ENCODE results near the gene SLC39A2.
"Not testable (repeated sequence)": the region's sequence is repeated elsewhere in the genome, so short reads cannot be mapped to it uniquely, and the experiment has no call there.

The SLC39A2 gene

DNA sequence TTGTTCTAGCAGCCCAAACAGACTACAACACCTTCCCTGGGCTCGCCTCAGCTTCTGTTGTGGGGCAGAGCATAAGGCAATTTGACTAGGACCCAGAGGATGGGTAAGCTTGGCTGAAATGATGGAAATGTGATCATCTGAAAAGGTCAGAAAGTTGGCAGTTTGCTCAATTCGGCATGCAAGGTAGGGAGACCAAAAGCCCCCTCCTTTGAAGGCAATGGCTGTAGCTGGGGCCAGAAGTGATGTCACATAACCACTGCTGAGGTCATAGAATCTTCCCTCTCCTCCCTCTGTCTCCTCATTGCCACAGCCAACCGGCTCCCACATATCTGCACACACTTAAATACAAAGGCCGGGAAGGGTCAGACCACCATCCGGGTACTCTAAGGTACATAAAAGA lies 30.8 kb downstream of the SLC39A2 start, which contains the start of gene TPPP2:
TPPP2 (plus strand) TSS at position 301 of the 400 bp plus-strand sequence. CDS start 365 bp downstream, outside the sequence.
- no peak within 1 kb of the TSS for H3K27ac Mint-ChIP-seq
- H3K4me1 Mint-ChIP-seq, result no peaks in the 10 kb centered on the region
- no peaks in the 10 kb centered on the region for H3K9me3 Mint-ChIP-seq
- ATAC-seq, result no peak
- H3K27me3 Mint-ChIP-seq, result peaks cover 24% of the 10 kb centered on the region
- H3K36me3 Mint-ChIP-seq, result no peaks in the 10 kb centered on the region
- no peak within 1 kb of the TSS for H3K4me3 Mint-ChIP-seq

- Mint-ChIP-seq H3K9me3 (no peaks in the 10 kb centered on the region), H3K4me3 (no peak overlapping the region), H3K27me3 (peaks cover 24% of the 10 kb centered on the region), H3K36me3 (no peaks in the 10 kb centered on the region), H3K27ac (no peak overlapping the region), H3K4me1 (no peaks in the 10 kb centered on the region)
- no peak for ATAC-seq
These were observed 31.4 kb downstream of the SLC39A2 start for GRCh38 chr14:21030531-21030930.

DNA sequence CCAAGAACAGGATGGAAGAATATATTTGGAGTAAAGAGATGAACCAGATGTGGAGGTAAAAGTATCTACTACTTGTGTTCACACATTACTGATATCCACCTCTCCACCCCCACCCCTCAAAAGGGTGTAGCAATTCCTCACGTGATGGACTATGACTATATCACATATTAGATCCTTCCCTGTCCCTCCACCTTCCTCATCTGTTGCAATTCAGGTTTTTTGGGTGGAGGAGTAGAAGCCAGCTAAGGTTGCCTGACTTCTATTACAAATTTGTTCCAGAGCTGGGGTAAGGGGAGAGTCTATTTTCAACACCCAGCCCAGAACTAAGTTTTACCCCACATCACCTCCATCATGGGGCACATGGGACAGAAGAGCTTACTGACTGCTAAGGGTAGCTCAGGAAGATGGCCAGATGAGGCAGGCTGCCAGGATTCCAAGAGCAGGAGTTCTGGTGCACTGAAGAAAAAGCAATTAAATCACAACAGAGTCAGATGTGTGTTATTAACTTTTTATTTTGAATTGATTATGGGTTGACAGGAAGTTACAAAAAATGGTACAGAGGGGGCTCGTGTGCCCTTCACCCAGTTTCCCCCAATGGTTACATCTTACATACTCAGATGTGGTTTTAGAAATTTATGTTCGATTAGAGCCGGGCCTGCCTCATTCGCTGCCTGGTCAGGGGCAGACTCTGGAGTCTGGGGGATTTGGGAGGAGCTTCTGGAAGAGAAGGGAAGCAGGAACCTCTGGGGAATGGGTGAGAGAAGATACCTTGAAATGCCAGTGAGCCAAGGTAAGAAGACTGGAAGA lies 33.4 kb downstream of the SLC39A2 start:
- H3K27me3 Mint-ChIP-seq, result peaks cover 36% of the 10 kb centered on the region
- H3K36me3 Mint-ChIP-seq, result no peaks in the 10 kb centered on the region
- no peaks in the 10 kb centered on the region for H3K4me1 Mint-ChIP-seq
- no peak for ATAC-seq
- no peaks in the 10 kb centered on the region for H3K9me3 Mint-ChIP-seq
- H3K27ac Mint-ChIP-seq, result no peak overlapping the region
- no peak overlapping the region for H3K4me3 Mint-ChIP-seq

DNA sequence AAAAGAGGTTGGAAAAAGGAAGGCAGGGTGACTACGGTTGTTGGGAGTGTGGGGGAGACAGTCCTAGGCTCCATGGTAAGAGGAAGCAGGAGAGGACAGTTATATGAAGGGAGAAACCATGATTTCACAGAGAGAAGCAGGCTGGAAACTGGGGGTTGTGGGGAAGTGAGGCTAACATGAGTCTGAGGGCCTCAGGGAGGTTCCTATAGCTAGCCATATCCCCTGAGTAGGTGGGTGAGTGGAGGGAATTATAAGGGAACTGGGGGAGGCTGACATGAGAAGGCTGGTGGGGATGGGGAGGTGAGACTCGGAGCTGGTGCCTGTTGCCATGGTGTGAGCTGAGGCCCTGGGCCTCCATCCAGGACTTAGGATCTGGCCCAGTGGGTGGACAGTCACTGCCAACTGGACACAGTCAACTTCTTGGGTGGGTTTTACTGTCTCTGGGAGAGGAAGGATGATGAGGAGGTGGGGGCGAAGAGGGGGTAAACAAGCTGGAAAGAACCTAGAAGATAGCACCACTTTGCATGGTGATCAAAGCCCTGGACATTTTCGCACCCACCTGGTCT lies 34.1 kb downstream of the SLC39A2 start:
- H3K9me3 Mint-ChIP-seq, result no peaks in the 10 kb centered on the region
- H3K27ac Mint-ChIP-seq, result no peak overlapping the region
- H3K4me3 Mint-ChIP-seq, result no peak overlapping the region
- ATAC-seq, result no peak
- H3K27me3 Mint-ChIP-seq, result peaks cover 36% of the 10 kb centered on the region
- no peaks in the 10 kb centered on the region for H3K4me1 Mint-ChIP-seq
- no peaks in the 10 kb centered on the region for H3K36me3 Mint-ChIP-seq

DNA sequence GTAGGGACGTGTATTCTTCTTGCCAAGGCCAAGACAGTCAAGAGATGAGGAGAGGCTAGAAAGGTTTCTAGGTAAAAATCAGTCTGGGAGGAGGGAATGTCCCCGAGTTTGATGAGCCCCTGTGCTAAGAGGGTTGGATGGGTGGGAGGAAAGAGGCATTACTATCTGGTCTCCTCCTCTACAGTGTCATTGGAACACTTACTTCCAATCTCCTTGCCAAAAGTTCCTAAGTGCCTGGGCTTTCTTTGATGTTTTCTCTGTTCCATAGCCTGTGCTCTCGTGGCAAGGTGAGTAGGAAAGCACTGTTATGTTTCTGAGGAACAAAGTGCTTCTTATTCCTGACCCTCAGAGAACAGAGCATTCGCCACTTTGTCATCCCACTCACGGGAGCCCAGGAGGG lies 35.6 kb downstream of the SLC39A2 start, which contains the start of gene RNASE13:
RNASE13 (minus strand) TSS at position 101 of the 400 bp plus-strand sequence. CDS start 519 bp downstream, outside the sequence.
- H3K27ac Mint-ChIP-seq, result peak within 1 kb of the TSS; percentile 18
- H3K36me3 Mint-ChIP-seq, result no peaks in the 10 kb centered on the region
- no peaks in the 10 kb centered on the region for H3K4me1 Mint-ChIP-seq
- no peak for ATAC-seq
- no peaks in the 10 kb centered on the region for H3K9me3 Mint-ChIP-seq
- peaks cover 36% of the 10 kb centered on the region for H3K27me3 Mint-ChIP-seq
- no peak within 1 kb of the TSS for H3K4me3 Mint-ChIP-seq

- H3K4me3 Mint-ChIP-seq, result no peak overlapping the region
- ATAC-seq, result no peak
- H3K27ac Mint-ChIP-seq, result no peak overlapping the region
- no peaks in the 10 kb centered on the region for H3K4me1 Mint-ChIP-seq
- H3K9me3 Mint-ChIP-seq, result no peaks in the 10 kb centered on the region
- H3K27me3 Mint-ChIP-seq, result peaks cover 32% of the 10 kb centered on the region
- no peaks in the 10 kb centered on the region for H3K36me3 Mint-ChIP-seq
These were observed 37.7 kb downstream of the SLC39A2 start for GRCh38 chr14:21036751-21037150.

- H3K4me1 Mint-ChIP-seq, result no peaks in the 10 kb centered on the region
- no peak overlapping the region for H3K4me3 Mint-ChIP-seq
These were observed 38.1 kb downstream of the SLC39A2 start for GRCh38 chr14:21037156-21037555.

GRCh38 chr14:21038441-21039422 lies 39.6 kb downstream of the SLC39A2 start:
- H3K4me1 Mint-ChIP-seq, result no peaks in the 10 kb centered on the region
- no peaks in the 10 kb centered on the region for H3K9me3 Mint-ChIP-seq
- H3K36me3 Mint-ChIP-seq, result no peaks in the 10 kb centered on the region
- H3K4me3 Mint-ChIP-seq, result no peak overlapping the region
- no peak for ATAC-seq
- H3K27me3 Mint-ChIP-seq, result peaks cover 32% of the 10 kb centered on the region
- H3K27ac Mint-ChIP-seq, result no peak overlapping the region

More at GRCh38 chr14:21037156-21037555, 38.1 kb downstream of the SLC39A2 start:
- Mint-ChIP-seq H3K27me3 (peaks cover 31% of the 10 kb centered on the region), H3K27ac (no peak overlapping the region), H3K9me3 (no peaks in the 10 kb centered on the region), H3K36me3 (no peaks in the 10 kb centered on the region)
- ATAC-seq, result no peak

GRCh38 chr14:21039585-21040369 lies 40.7 kb downstream of the SLC39A2 start:
- Mint-ChIP-seq H3K27me3 (peaks cover 42% of the 10 kb centered on the region), H3K4me3 (no peak overlapping the region), H3K27ac (no peak overlapping the region), H3K36me3 (no peaks in the 10 kb centered on the region), H3K9me3 (no peaks in the 10 kb centered on the region), H3K4me1 (no peaks in the 10 kb centered on the region)
- ATAC-seq, result no peak

- Mint-ChIP-seq H3K36me3 (no peaks in the 10 kb centered on the region), H3K27me3 (peaks cover 49% of the 10 kb centered on the region), H3K9me3 (no peaks in the 10 kb centered on the region)
These were observed 41.4 kb downstream of the SLC39A2 start for GRCh38 chr14:21040370-21040925.

DNA sequence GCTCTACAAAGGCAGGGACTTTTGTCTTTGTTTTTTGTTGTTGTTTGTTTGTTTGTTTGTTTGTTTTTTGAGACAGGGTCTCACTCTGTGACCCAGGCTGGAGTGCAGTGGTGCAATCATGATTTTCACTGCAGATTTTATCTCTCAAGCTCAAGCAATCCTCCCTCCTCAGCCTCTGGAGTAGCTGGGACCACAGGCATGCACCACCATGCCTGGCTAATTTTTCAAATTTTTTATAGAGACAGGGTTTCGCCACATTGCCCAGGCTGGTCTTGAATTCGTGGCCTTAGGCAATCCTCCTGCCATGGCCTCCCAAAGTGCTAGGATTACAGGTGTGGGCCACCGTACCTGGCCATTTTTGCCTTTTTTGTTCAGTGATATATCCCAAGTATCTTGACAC lies 41.8 kb downstream of the SLC39A2 start:
- not testable (repeated sequence) for H3K4me3 Mint-ChIP-seq, H3K9me3 Mint-ChIP-seq, H3K27ac Mint-ChIP-seq, ATAC-seq, H3K36me3 Mint-ChIP-seq, H3K4me1 Mint-ChIP-seq
- H3K27me3 Mint-ChIP-seq, result peaks cover 50% of the 10 kb centered on the region

More at GRCh38 chr14:21040370-21040925, 41.4 kb downstream of the SLC39A2 start:
- ATAC-seq, result no peak
- H3K4me3 Mint-ChIP-seq, result no peak overlapping the region
- H3K4me1 Mint-ChIP-seq, result no peaks in the 10 kb centered on the region
- no peak overlapping the region for H3K27ac Mint-ChIP-seq

GRCh38 chr14:21041676-21042433 lies 42.8 kb downstream of the SLC39A2 start, which contains the start of gene RNASE7:
RNASE7 (plus strand) TSS chr14:21042362; CDS start chr14:21042993, 631 bp downstream.
- no peaks in the 10 kb centered on the region for H3K4me1 Mint-ChIP-seq
- no peaks in the 10 kb centered on the region for H3K36me3 Mint-ChIP-seq
- no peak within 1 kb of the TSS for H3K4me3 Mint-ChIP-seq
- no peak for ATAC-seq
- no peaks in the 10 kb centered on the region for H3K9me3 Mint-ChIP-seq
- no peak within 1 kb of the TSS for H3K27ac Mint-ChIP-seq
- H3K27me3 Mint-ChIP-seq, result peaks cover 41% of the 10 kb centered on the region

- H3K27me3 Mint-ChIP-seq, result peaks cover 38% of the 10 kb centered on the region
- no peak overlapping the region for H3K27ac Mint-ChIP-seq
- no peak for ATAC-seq
These were observed 43.8 kb downstream of the SLC39A2 start for GRCh38 chr14:21042918-21043317.

More at GRCh38 chr14:21042918-21043317, 43.8 kb downstream of the SLC39A2 start:
- Mint-ChIP-seq H3K4me1 (no peaks in the 10 kb centered on the region), H3K9me3 (no peaks in the 10 kb centered on the region), H3K4me3 (no peak overlapping the region), H3K36me3 (no peaks in the 10 kb centered on the region)

Data from stimulated activated memory B cell treated with anti-CD40 and anti-IgM and Interleukin-4, amounts not matched to agents 10 μg/mL and 1 μg/mL and 100 μg/mL, for 72 hours (primary cell).